Stimulated activated CD8-positive, alpha-beta memory T cell treated with anti-CD3 and anti-CD28 coated beads, Interleukin-15, amount 100 ng/mL, for 4 hours (primary cell): ENCODE results near the gene KDM4E.

Experiments
- DNase-seq, 2 donors: peaks; one replicate each; pipeline ENCODE4 v3.0.0-alpha.2; 2020; ENCODE audit warnings: low read depth in 2 of 2

The KDM4E gene

GRCh38 chr11:95050595-95051202 is 25.6 kb downstream of the KDM4E start:
- no peak for DNase-seq

DNA sequence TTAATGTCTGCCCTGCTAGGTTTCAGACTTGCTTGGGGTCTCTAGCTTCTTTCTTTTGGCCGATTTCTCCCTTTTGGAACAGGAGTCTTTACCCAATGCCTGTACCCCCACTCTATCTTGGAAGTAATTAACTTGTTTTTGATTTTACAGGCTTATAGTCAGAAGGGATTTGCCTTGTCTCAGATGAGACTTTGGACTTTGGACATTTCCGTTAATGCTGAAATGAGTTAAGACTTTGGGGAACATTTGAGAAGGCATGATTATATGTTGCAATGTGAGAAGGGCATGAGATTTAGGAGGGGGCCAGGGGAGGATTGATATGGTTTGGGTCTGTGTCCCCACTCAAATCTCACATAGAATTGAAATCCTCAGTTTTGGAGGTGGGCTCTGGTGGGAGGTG is 29.3 kb downstream of the KDM4E start:
- DNase-seq = no peak

DNA sequence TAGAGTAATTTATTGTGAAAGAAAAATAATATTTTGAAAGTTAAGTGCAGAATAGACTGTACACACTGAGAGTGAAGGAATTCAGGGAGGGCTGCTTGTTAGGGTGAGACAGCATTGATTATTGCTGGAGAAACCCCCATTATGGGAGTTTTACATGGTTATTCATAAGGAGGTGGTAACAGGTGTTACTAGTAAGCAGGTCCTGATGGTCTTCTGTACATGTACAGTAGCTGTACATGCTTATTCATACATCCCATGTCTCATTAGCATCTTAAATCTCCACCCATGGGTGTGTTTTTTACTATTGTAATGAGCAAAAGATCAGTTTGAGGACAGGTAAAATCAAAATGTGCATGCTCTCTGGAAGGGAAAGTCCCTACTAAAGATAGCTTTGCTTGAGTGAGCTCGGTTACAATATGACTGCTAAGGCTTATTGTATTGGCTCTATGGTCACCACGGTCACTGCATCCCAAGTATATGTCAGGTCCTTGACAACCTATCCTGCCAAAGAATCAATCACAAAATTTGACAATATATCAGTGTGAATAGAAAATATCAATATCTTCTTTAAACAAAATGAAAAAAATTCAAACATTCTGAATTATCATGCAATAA is 30.3 kb downstream of the KDM4E start:
- DNase-seq = no peak

DNA sequence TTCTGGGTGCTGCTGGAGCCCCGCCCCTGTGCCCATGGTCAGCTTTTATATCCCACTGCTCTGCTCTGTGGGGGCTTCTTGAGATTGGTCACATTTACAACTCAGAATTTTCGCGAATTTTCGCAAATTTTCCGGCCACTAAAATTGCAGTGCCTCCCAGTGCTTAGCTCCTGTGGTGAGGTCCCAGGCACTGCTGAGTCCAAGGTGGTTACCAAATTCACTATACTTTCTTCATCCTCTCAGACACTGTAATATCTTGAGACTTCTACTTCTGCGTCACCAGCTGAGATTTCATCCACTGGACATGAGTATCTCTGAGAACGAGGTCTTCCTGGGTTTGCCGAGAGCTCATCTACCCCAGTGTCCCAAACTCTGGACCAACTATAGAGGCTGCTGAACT is 32.9 kb downstream of the KDM4E start:
- DNase-seq = no peak

GRCh38 chr11:95058621-95059020 is 33.6 kb downstream of the KDM4E start:
- DNase-seq = no peak

DNA sequence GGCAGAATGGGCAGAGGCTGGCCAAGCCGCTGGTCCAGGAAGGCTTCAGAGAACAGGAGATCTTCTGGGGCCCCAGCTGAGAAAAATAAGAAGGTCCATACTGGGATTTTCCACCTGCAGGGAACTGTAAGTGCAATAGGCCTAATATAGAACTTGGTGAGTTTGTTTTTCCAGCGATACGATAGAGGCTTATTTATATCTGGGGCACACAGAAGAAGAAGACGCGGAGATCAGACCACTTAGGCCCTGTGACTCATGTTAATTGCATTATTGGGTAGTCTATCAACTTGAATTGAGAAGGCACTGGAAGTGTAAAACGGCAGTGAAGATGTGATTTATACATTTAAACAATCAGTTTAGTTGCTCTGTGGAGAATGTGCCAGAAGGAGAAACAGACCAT is 34.0 kb downstream of the KDM4E start:
- no peak for DNase-seq

- no peak for DNase-seq
Measured at GRCh38 chr11:95065336-95065735, 40.3 kb downstream of the KDM4E start.

- DNase-seq = no peak
Measured at GRCh38 chr11:95066716-95067038, 41.6 kb downstream of the KDM4E start, which contains the start of gene SRSF8. SRSF8 (plus strand) TSS chr11:95066919; CDS start chr11:95067227, 308 bp downstream.

DNA sequence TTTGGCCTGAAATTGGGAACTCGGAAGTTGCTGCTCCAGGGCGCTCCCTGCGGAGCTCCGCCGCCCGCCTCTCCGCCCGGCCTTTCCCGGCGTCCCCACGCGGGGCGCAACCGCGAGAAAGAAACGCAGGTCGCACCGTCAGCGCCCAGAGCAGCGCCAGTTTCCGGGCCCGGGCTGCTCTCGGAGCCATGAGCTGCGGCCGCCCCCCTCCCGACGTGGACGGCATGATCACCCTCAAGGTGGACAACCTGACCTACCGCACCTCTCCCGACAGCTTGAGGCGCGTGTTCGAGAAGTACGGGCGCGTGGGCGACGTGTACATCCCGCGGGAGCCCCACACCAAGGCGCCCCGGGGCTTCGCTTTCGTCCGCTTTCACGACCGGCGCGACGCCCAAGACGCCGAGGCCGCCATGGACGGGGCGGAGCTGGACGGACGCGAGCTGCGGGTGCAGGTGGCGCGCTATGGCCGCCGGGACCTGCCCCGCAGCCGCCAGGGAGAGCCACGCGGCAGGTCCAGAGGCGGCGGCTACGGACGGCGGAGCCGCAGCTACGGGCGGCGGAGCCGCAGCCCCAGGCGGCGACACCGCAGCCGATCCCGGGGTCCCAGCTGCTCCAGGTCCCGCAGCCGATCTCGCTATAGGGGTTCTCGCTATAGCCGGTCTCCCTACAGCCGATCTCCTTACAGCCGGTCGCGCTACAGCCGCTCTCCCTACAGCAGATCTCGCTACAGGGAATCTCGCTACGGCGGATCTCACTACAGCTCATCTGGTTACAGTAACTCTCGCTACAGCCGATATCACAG is 42.2 kb downstream of the KDM4E start:
- peak; percentile 34 to 59 for DNase-seq

- DNase-seq = peak in 1 of 2 donors; percentile 17
Measured at GRCh38 chr11:95067841-95068219, 42.8 kb downstream of the KDM4E start.

DNA sequence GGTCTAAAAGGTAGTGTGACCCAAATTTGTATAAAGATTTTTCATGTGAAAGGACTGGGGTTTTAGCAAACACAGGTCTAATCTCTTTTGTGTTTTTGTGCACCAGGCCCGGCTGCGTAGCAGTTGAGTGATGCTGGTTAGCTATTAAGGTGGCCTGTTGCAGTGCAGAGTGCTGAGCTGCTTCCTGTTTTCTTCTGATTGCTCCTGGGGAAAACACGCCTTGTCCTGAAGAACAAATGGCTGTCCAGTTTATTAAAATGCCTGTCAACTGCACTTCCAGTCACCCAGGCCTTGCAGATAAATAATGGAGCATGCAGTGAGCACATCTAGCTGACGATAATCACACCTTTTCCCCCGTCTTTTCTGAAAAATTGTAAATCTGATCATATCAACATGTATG is 43.5 kb downstream of the KDM4E start:
- DNase-seq = peak; percentile 23 to 24

DNA sequence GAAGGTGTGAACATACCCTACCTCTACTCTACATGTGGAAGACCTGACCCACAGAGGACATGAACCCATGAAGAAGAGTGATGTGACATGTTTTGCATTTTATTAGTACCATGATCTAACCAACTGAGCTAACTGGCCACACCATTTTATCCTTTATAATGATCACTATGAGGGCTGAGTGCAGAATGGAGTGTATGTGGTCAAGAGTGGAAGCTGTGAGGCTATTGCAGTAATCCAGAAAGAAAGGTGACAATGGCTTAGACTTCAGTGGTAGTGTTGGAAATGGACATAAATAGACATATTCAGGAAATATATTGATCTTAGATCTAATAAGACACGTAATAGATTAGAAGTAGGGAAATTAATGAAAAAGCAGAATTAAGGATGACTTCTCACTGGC is 45.4 kb downstream of the KDM4E start:
- DNase-seq = no peak

- no peak for DNase-seq
Measured at GRCh38 chr11:95072948-95073347, 47.9 kb downstream of the KDM4E start.

- DNase-seq = no peak
Measured at GRCh38 chr11:95074792-95075563, 49.9 kb downstream of the KDM4E start.

GRCh38 chr11:95076416-95076815 is 51.4 kb downstream of the KDM4E start:
- DNase-seq = no peak

- DNase-seq = no peak
Measured at GRCh38 chr11:95076981-95077380, 51.9 kb downstream of the KDM4E start.
